OCI-LY7 (cell line): Measurements from ENCODE around the gene H2BK1. TPM values are rescaled to one million over a fixed set of nuclear protein-coding genes. Genes with fewer than 3 reads are reported as not detected.
A peak's percentile ranks its signal among the peaks of the same experiment; 100 is the strongest.

ENCODE experiments used
- BruUV-seq: library from RNA; stranded (reverse); fragments of 400-500 nt; replicated peaks from 2 replicates; lab custom pipeline; 2021; lab: Mats Ljungman, UMichigan
- CTCF ChIA-PET: fragments of 300-600 bp; sonication (Branson Sonifier 250); formaldehyde crosslinking; loops from one replicate; lab custom pipeline; 2022; ENCODE audit warnings: antibody characterized with exemption; ENCODE audit not compliant: unreplicated experiment; lab: Charles Lee
- POLR2A ChIA-PET: fragments of 300-600 bp; sonication (Branson Sonifier 250); formaldehyde crosslinking; loops from one replicate; lab custom pipeline; 2022; ENCODE audit warnings: antibody characterized with exemption; lab: Charles Lee
- DNase-seq: peaks from one replicate; pipeline ENCODE4 v3.0.0-alpha.2; 2015; ENCODE audit warnings: low spot score
- H2AFZ ChIP-seq: fragments of 200-600 bp; sonication (generic), shearing (Covaris generic); 2 replicates; pipeline ENCODE4 v1.6.1; 2014; ENCODE audit warnings: mild to moderate bottlenecking, antibody characterized with exemption, low read length, moderate library complexity
- H3K27ac ChIP-seq: fragments of 200-600 bp; sonication (generic); 2 replicates; pipeline ENCODE4 v1.5.1; 2014; ENCODE audit warnings: mixed run types, low read depth, mild to moderate bottlenecking, moderate library complexity, low read length, inconsistent platforms; ENCODE audit not compliant: poor library complexity, severe bottlenecking
- H3K36me3 ChIP-seq: fragments of 200-600 bp; sonication (generic); 2 replicates; pipeline ENCODE4 v1.6.1; 2014; ENCODE audit warnings: mild to moderate bottlenecking, antibody characterized with exemption, low read length, moderate library complexity, mixed read lengths; ENCODE audit not compliant: insufficient read depth
- H3K4me1 ChIP-seq: fragments of 200-600 bp; sonication (generic); 2 replicates; pipeline ENCODE4 v1.5.1; 2014; ENCODE audit warnings: mild to moderate bottlenecking, low read length; ENCODE audit not compliant: insufficient read depth, poor library complexity, severe bottlenecking
- H3K4me2 ChIP-seq: fragments of 200-600 bp; sonication (generic); 2 replicates; pipeline ENCODE4 v1.6.1; 2014; ENCODE audit warnings: mild to moderate bottlenecking, low read length
- H3K4me3 ChIP-seq: fragments of 200-600 bp; sonication (generic); 2 replicates; pipeline ENCODE4 v1.5.1; 2014; ENCODE audit warnings: mild to moderate bottlenecking, low read depth, low read length; ENCODE audit not compliant: poor library complexity, severe bottlenecking
- H3K79me2 ChIP-seq: fragments of 200-600 bp; sonication (generic); 2 replicates; pipeline ENCODE4 v1.6.1; 2016; ENCODE audit warnings: low read depth, mild to moderate bottlenecking, low read length, moderate library complexity, mixed read lengths; ENCODE audit not compliant: insufficient read depth
- H3K9me2 ChIP-seq: fragments of 200-600 bp; sonication (generic); 2 replicates; pipeline ENCODE4 v1.6.1; 2016; ENCODE audit warnings: mild to moderate bottlenecking, low read length, mixed read lengths; ENCODE audit not compliant: insufficient read depth
- H3K9me3 ChIP-seq: fragments of 200-600 bp; sonication (generic); 2 replicates; pipeline ENCODE4 v1.6.1; 2014; ENCODE audit warnings: mild to moderate bottlenecking, mixed run types, low read length, mixed read lengths
- H4K20me1 ChIP-seq: fragments of 200-600 bp; sonication (generic); 2 replicates; pipeline ENCODE4 v1.6.1; 2014; ENCODE audit warnings: mild to moderate bottlenecking, antibody characterized with exemption, low read length, moderate library complexity, mixed read lengths; ENCODE audit not compliant: insufficient read depth
- CTCF ChIP-seq: fragments of 200-600 bp; sonication (generic); conservative IDR thresholded peaks from 2 replicates; pipeline ENCODE4 v1.5.1; 2014; ENCODE audit warnings: mild to moderate bottlenecking, antibody characterized with exemption, low read length, moderate library complexity, mixed read lengths
- EZH2phosphoT487 ChIP-seq: fragments of 200-600 bp; sonication (generic); IDR thresholded peaks from 2 replicates; pipeline ENCODE4 v1.6.1; 2018; ENCODE audit warnings: low read depth, borderline replicate concordance, mild to moderate bottlenecking, mixed run types, antibody characterized with exemption, low read length, moderate library complexity, mixed read lengths
- intact Hi-C: fragments of 100-400 bp; cut with micrococcal nuclease; formaldehyde crosslinking; loops from one replicate; pipeline ENCODE4 v1.10.0; 2022; ENCODE audit not compliant: unreplicated experiment
- total RNA-seq, 2 experiments: library from RNA; depleted of rRNA in 1 of 2; stranded (reverse); fragments of >200 nt in 1 of 2; shearing (Covaris generic) in 1 of 2; gene quantifications; 2 replicates each; pipeline ENCODE4 v1.2.3, GENCODE V29; 2014 to 2022

Gene H2BK1
- total RNA-seq, 2 experiments from 2014 or later: not detected

DNA sequence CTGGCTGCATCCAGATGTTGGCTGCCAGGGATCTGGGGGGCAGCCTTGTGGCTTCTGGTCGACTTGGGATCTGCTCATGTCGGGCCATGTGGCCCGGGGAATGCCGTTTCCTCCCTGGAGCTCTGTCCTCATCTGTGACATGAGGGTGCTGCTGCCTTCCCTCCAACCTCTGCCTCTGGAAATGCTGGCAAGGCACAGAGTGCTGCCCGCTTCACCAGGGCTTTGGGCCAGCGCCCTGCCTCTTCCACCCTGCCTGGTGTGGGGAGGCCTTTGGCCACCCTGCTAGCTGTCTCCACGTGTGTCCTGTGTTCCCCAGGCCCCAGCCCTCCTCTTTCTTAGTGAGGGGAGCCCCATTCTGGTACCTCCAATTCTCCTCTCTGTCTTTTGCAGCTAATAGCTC is 44.0 kb upstream of the H2BK1 start:
- Histone ChIP-seq H3K4me2 (no peak overlapping the region), H3K9me3 (no peaks in the 10 kb centered on the region), H2AFZ (no peak overlapping the region), H3K9me2 (no peaks in the 10 kb centered on the region), H3K27ac (no peak overlapping the region), H3K4me3 (no peak overlapping the region), H3K79me2 (no peaks in the 10 kb centered on the region), H3K4me1 (peaks cover 17% of the 10 kb centered on the region), H3K36me3 (no peaks in the 10 kb centered on the region), H4K20me1 (no peaks in the 10 kb centered on the region)
- POLR2A ChIA-PET: no interaction called here
- no peak for DNase-seq
- no peak for TF ChIP-seq CTCF
- TF ChIP-seq EZH2phosphoT487: no peak
- CTCF ChIA-PET: no interaction called here
- BruUV-seq: no TSS peak
- intact Hi-C loops: no loop called here

- ChIA-PET POLR2A (no interaction called here), CTCF (interaction anchor here (1.6 kb wide), 1 partner anchor 10 kb away, joined by 6 read pairs; no protein-coding TSS in a partner anchor)
- TF ChIP-seq EZH2phosphoT487: no peak
- no peak for DNase-seq
- Histone ChIP-seq H3K36me3 (no peaks in the 10 kb centered on the region), H3K9me3 (no peaks in the 10 kb centered on the region), H3K4me2 (no peak overlapping the region), H2AFZ (no peak overlapping the region), H3K9me2 (no peaks in the 10 kb centered on the region), H3K27ac (no peak overlapping the region), H3K4me1 (peaks cover 25% of the 10 kb centered on the region), H4K20me1 (no peaks in the 10 kb centered on the region), H3K79me2 (no peaks in the 10 kb centered on the region), H3K4me3 (no peak overlapping the region)
- intact Hi-C loops: no loop called here
- BruUV-seq: no TSS peak
These were observed 42.8 kb upstream of the H2BK1 start for GRCh38 chr7:151252961-151253711.

DNA sequence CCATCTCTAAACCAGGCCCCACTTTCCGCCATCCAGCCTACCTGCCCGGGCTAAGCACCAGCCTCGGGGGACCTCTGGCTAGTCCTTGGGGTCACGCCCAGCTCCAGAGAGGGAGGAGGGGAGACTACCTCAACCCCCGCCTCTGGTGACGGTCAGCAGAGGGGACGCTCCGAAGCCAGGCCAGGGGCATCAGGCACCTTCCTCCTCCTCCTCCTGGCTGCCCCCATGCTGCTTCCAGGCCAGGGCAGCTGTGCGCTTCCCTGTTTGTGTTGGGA is 42.2 kb upstream of the H2BK1 start:
- DNase-seq: no peak
- Histone ChIP-seq H3K4me3 (no peak overlapping the region), H2AFZ (no peak overlapping the region), H3K36me3 (no peaks in the 10 kb centered on the region), H3K4me1 (peaks cover 31% of the 10 kb centered on the region), H3K27ac (no peak overlapping the region), H4K20me1 (no peaks in the 10 kb centered on the region), H3K79me2 (no peaks in the 10 kb centered on the region), H3K9me3 (no peaks in the 10 kb centered on the region), H3K4me2 (peak overlapping the region; percentile 77; the same call in 1 of the 2 replicates), H3K9me2 (no peaks in the 10 kb centered on the region)
- ChIA-PET POLR2A (no interaction called here), CTCF (interaction anchor here (1.6 kb wide), 1 partner anchor 9 kb away, joined by 6 read pairs; no protein-coding TSS in a partner anchor)
- TF ChIP-seq CTCF (no peak), EZH2phosphoT487 (no peak)
- intact Hi-C loops: no loop called here
- no TSS peak for BruUV-seq
